ENCODE results near the gene SNRPA.
"Not testable (repeated sequence)": the region's sequence is repeated elsewhere in the genome, so short reads cannot be mapped to it uniquely, and the experiment has no call there.

The SNRPA gene

GRCh38 chr19:40721936-40722661 is 28.9 kb upstream of the SNRPA start:
- no peak for DNase-seq

- DNase-seq = no peak
Observed at GRCh38 chr19:40723661-40724254, 27.2 kb upstream of the SNRPA start.

GRCh38 chr19:40724315-40724714 is 26.7 kb upstream of the SNRPA start:
- no peak for DNase-seq

GRCh38 chr19:40724855-40725254 is 26.1 kb upstream of the SNRPA start:
- DNase-seq = no peak

- DNase-seq = no peak
Observed at GRCh38 chr19:40726279-40726678, 24.7 kb upstream of the SNRPA start.

- DNase-seq = not testable (repeated sequence)
Observed at GRCh38 chr19:40730065-40730464, 20.9 kb upstream of the SNRPA start.

GRCh38 chr19:40732304-40732703 is 18.7 kb upstream of the SNRPA start:
- DNase-seq = not testable (repeated sequence)

- DNase-seq = no peak
Observed at GRCh38 chr19:40733149-40733548, 17.9 kb upstream of the SNRPA start.

GRCh38 chr19:40735013-40735771 is 15.8 kb upstream of the SNRPA start:
- no peak for DNase-seq

GRCh38 chr19:40736661-40737060 is 14.3 kb upstream of the SNRPA start:
- DNase-seq = no peak

- no peak for DNase-seq
Observed at GRCh38 chr19:40737102-40737644, 13.8 kb upstream of the SNRPA start.

GRCh38 chr19:40739030-40739839 is 11.8 kb upstream of the SNRPA start:
- DNase-seq = no peak

- DNase-seq = no peak
Observed at GRCh38 chr19:40739871-40740703, 10.9 kb upstream of the SNRPA start.

GRCh38 chr19:40740747-40741146 is 10.3 kb upstream of the SNRPA start:
- DNase-seq = no peak

- DNase-seq = no peak
Observed at GRCh38 chr19:40741527-40742390, 9.2 kb upstream of the SNRPA start.

- DNase-seq = no peak
Observed at GRCh38 chr19:40742477-40742876, 8.5 kb upstream of the SNRPA start.

GRCh38 chr19:40742886-40743285 is 8.1 kb upstream of the SNRPA start:
- no peak for DNase-seq

- no peak for DNase-seq
Observed at GRCh38 chr19:40743926-40744325, 7.1 kb upstream of the SNRPA start.

GRCh38 chr19:40744554-40745401 is 6.2 kb upstream of the SNRPA start:
- DNase-seq = no peak

- no peak for DNase-seq
Observed at GRCh38 chr19:40745402-40745780, 5.6 kb upstream of the SNRPA start.
